HEK293 (cell line): ENCODE data around the gene SPINT2.

Experiments used
- BCL6B ChIP-seq: fragments of 450-650 bp; formaldehyde crosslinking; IDR thresholded peaks from 2 replicates; pipeline ENCODE4 v1.5.1; 2017; ENCODE audit warnings: missing biosample characterization, missing genetic modification characterization
- EGR2 ChIP-seq: fragments of 450-650 bp; formaldehyde crosslinking; IDR thresholded peaks from 2 replicates; pipeline ENCODE4 v1.5.1; 2016; ENCODE audit warnings: low read depth, missing biosample characterization, missing genetic modification characterization
- GLI4 ChIP-seq: fragments of 450-650 bp; formaldehyde crosslinking; IDR thresholded peaks from 2 replicates; pipeline ENCODE4 v1.5.1; 2016; ENCODE audit warnings: missing biosample characterization, missing genetic modification characterization
- KLF10 ChIP-seq: fragments of 450-650 bp; IDR thresholded peaks from 2 replicates; pipeline ENCODE4 v1.5.1; 2018; ENCODE audit warnings: missing biosample characterization, mild to moderate bottlenecking, missing genetic modification characterization
- KLF9 ChIP-seq: fragments of 450-650 bp; formaldehyde crosslinking; IDR thresholded peaks from 2 replicates; pipeline ENCODE4 v1.5.1; 2016; ENCODE audit warnings: missing biosample characterization, missing genetic modification characterization, low read depth
- PRDM10 ChIP-seq: fragments of 450-650 bp; formaldehyde crosslinking; IDR thresholded peaks from 2 replicates; pipeline ENCODE4 v1.5.1; 2016; ENCODE audit warnings: missing biosample characterization, missing genetic modification characterization
- RBAK ChIP-seq: fragments of 450-650 bp; formaldehyde crosslinking; IDR thresholded peaks from 2 replicates; pipeline ENCODE4 v1.5.1; 2016; ENCODE audit warnings: missing biosample characterization, missing genetic modification characterization
- REPIN1 ChIP-seq: fragments of 450-650 bp; formaldehyde crosslinking; IDR thresholded peaks from 2 replicates; pipeline ENCODE4 v1.5.1; 2017; ENCODE audit warnings: missing biosample characterization, missing genetic modification characterization, low read depth
- SP2 ChIP-seq: fragments of 450-650 bp; formaldehyde crosslinking; IDR thresholded peaks from 2 replicates; pipeline ENCODE4 v1.5.1; 2016; ENCODE audit warnings: missing biosample characterization, missing genetic modification characterization
- ZBTB7A ChIP-seq: fragments of 450-650 bp; formaldehyde crosslinking; IDR thresholded peaks from 2 replicates; pipeline ENCODE4 v1.5.1; 2016; ENCODE audit warnings: low read depth, missing biosample characterization, missing genetic modification characterization
- ZNF132 ChIP-seq: fragments of 450-650 bp; formaldehyde crosslinking; IDR thresholded peaks from 2 replicates; pipeline ENCODE4 v1.5.1; 2017; ENCODE audit warnings: missing biosample characterization, missing genetic modification characterization, borderline replicate concordance
- ZNF157 ChIP-seq: fragments of 450-650 bp; formaldehyde crosslinking; IDR thresholded peaks from 2 replicates; pipeline ENCODE4 v1.5.1; 2016; ENCODE audit warnings: missing biosample characterization, missing genetic modification characterization
- ZNF280C ChIP-seq: fragments of 450-650 bp; formaldehyde crosslinking; IDR thresholded peaks from 2 replicates; pipeline ENCODE4 v1.5.1; 2016; ENCODE audit warnings: missing biosample characterization, missing genetic modification characterization
- ZNF302 ChIP-seq: fragments of 450-650 bp; formaldehyde crosslinking; IDR thresholded peaks from 2 replicates; pipeline ENCODE4 v1.5.1; 2016; ENCODE audit warnings: missing biosample characterization, missing genetic modification characterization, low read depth
- ZNF354C ChIP-seq: fragments of 450-650 bp; formaldehyde crosslinking; IDR thresholded peaks from 2 replicates; pipeline ENCODE4 v1.5.1; 2016; ENCODE audit warnings: missing biosample characterization, missing genetic modification characterization, low read depth, borderline replicate concordance
- ZNF449 ChIP-seq: fragments of 450-650 bp; formaldehyde crosslinking; IDR thresholded peaks from 2 replicates; pipeline ENCODE4 v1.5.1; 2017; ENCODE audit warnings: missing biosample characterization, mild to moderate bottlenecking, missing genetic modification characterization, moderate library complexity
- ZNF510 ChIP-seq: fragments of 450-650 bp; formaldehyde crosslinking; IDR thresholded peaks from 2 replicates; pipeline ENCODE4 v1.5.1; 2018; ENCODE audit warnings: mild to moderate bottlenecking, missing genetic modification characterization, missing biosample characterization; ENCODE audit not compliant: insufficient replicate concordance
- ZNF514 ChIP-seq: fragments of 450-650 bp; formaldehyde crosslinking; IDR thresholded peaks from 2 replicates; pipeline ENCODE4 v1.5.1; 2016; ENCODE audit warnings: missing biosample characterization, missing genetic modification characterization
- ZNF518A ChIP-seq: fragments of 450-650 bp; formaldehyde crosslinking; conservative IDR thresholded peaks from 2 replicates; pipeline ENCODE4 v1.5.1; 2016; ENCODE audit warnings: low read depth, missing biosample characterization, missing genetic modification characterization
- ZNF529 ChIP-seq: fragments of 450-650 bp; formaldehyde crosslinking; IDR thresholded peaks from 2 replicates; pipeline ENCODE4 v1.5.1; 2017; ENCODE audit warnings: missing genetic modification characterization, missing biosample characterization; ENCODE audit not compliant: insufficient replicate concordance
- ZNF654 ChIP-seq: fragments of 450-650 bp; formaldehyde crosslinking; IDR thresholded peaks from 2 replicates; pipeline ENCODE4 v1.5.1; 2016; ENCODE audit warnings: low read depth, missing biosample characterization, missing genetic modification characterization
- ZNF660 ChIP-seq: fragments of 450-650 bp; IDR thresholded peaks from 2 replicates; pipeline ENCODE4 v1.5.1; 2018; ENCODE audit warnings: missing biosample characterization, mild to moderate bottlenecking, missing genetic modification characterization

The SPINT2 gene

GRCh38 chr19:38270587-38271167 lies 6.3 kb downstream of the SPINT2 start (continued):
- TF ChIP-seq ZNF518A (tag by site-specific recombination) (0 out of 2 replicates have a peak, but pooled peaks have one; percentile 21), SP2 (tag by site-specific recombination) (no peak), ZNF514 (tag by site-specific recombination) (no peak), EGR2 (tag by site-specific recombination) (no peak), ZNF510 (tag by site-specific recombination) (no peak), ZNF132 (tag by site-specific recombination) (no peak), ZNF529 (no peak), ZNF660 (tag by site-specific recombination) (no peak), GLI4 (no peak), ZNF654 (tag by site-specific recombination) (no peak), ZNF280C (tag by site-specific recombination) (no peak), BCL6B (peak; percentile 78), ZNF449 (no peak), PRDM10 (peak; percentile 90), KLF10 (tag by site-specific recombination) (no peak), ZNF354C (tag by site-specific recombination) (no peak), REPIN1 (tag by site-specific recombination) (no peak), ZBTB7A (no peak), ZNF302 (no peak), ZNF157 (tag by site-specific recombination) (no peak), RBAK (tag by site-specific recombination) (no peak), KLF9 (tag by site-specific recombination) (no peak; the same call in 1 of the 2 replicates)
